Gastroesophageal sphincter (tissue), 4 donors: Measurements from ENCODE around the gene C19orf67. TPM values are rescaled to one million over a fixed set of nuclear protein-coding genes. Genes with fewer than 3 reads are reported as not detected.
"Not testable (repeated sequence)": the region's sequence is repeated elsewhere in the genome, so short reads cannot be mapped to it uniquely, and the experiment has no call there.

Experiments
- ATAC-seq: fragments of 150-250 bp; one replicate; pipeline ENCODE4 v1.9.1; 2016; ENCODE audit warnings: mild to moderate bottlenecking, moderate library complexity
- H3K27ac ChIP-seq, 4 donors: fragments of 200-600 bp; sonication (generic) in 3 of 4; 1 replicate in 3 of 4; 2 replicates in 1 of 4; pipeline ENCODE4 v1.5.1; 2016 to 2019
- H3K27me3 ChIP-seq: fragments of 200-600 bp; sonication (generic); one replicate; pipeline ENCODE4 v1.5.1; 2019
- H3K36me3 ChIP-seq, 2 donors: fragments of 200-600 bp; sonication (generic); one replicate each; pipeline ENCODE4 v1.5.1; 2019; ENCODE audit warnings: control low read depth in 1 of 2
- H3K4me1 ChIP-seq, 3 donors: fragments of 200-600 bp; sonication (generic); 1 replicate in 2 of 3; 2 replicates in 1 of 3; pipeline ENCODE4 v1.5.1; 2016 to 2019; ENCODE audit warnings: control low read depth in 2 of 3
- H3K4me3 ChIP-seq, 2 donors: fragments of 200-600 bp; sonication (generic); one replicate each; pipeline ENCODE4 v1.5.1; 2019; ENCODE audit warnings: mild to moderate bottlenecking in 1 of 2, moderate library complexity in 1 of 2
- H3K9me3 ChIP-seq, 3 donors: fragments of 200-600 bp; sonication (generic); one replicate each; pipeline ENCODE4 v1.5.1; 2017 to 2019; ENCODE audit warnings: control low read depth in 2 of 3
- EP300 ChIP-seq: sonication (generic); formaldehyde crosslinking; IDR thresholded peaks from one replicate; pipeline ENCODE4 v1.6.1; 2017; ENCODE audit warnings: antibody characterized with exemption, mild to moderate bottlenecking
- POLR2A ChIP-seq, 2 donors: fragments of 450-650 bp; IDR thresholded peaks; one replicate each; pipeline ENCODE4 v1.6.1; 2017; ENCODE audit warnings: antibody characterized with exemption in 2 of 2, mild to moderate bottlenecking in 2 of 2, moderate library complexity in 1 of 2
- POLR2AphosphoS5 ChIP-seq: sonication (generic); formaldehyde crosslinking; IDR thresholded peaks from one replicate; pipeline ENCODE4 v1.6.1; 2017; ENCODE audit warnings: antibody characterized with exemption
- WGBS, 2 donors: methylation state at CpG; one replicate each; pipeline ENCODE4 v1.1.5; 2018; ENCODE audit warnings: low coverage in 1 of 2; 5-methylcytosine and 5-hydroxymethylcytosine counted together
- total RNA-seq, 4 donors: library from RNA; depleted of rRNA; stranded (reverse); fragments of >200 nt; gene quantifications; one replicate each; pipeline ENCODE4 v1.1.0, GENCODE V29; 2016
- TF ChIP-seq, protein P1 (sequence below), 4 experiments: fragments of 200-600 bp in 2 of 4; fragments of 450-650 bp in 2 of 4; sonication (generic) in 1 of 4; IDR thresholded peaks; one replicate each; pipeline ENCODE4 v1.5.1; 2017 to 2019; ENCODE audit warnings: antibody characterized with exemption in 4 of 4, mild to moderate bottlenecking in 2 of 4, moderate library complexity in 2 of 4

The C19orf67 gene
- total RNA-seq, 4 donors from 2014 or later, result not detected

DNA sequence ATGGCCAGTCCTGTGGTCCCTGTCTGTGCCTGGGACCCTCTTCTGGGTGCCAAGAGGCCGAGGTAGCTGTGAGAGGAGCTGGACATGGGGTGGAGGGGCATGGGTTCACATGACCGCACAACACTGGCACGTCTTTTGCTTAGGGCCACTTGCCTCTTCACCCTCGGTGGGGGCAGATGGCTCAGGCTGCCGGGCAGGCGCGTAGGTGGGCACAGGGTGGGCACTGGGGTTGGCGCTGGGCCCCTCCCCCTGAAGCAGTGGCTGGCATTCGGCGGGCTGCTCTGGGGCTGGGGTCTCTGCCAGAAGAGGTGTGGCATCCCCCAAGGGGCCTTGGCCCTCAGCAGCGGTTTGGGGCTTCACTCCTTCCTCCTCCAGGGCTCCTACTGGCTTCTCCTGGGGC lies 32.1 kb downstream of the C19orf67 start:
- TF ChIP-seq EP300 (no peak), POLR2AphosphoS5 (no peak), POLR2A (IDR thresholded peaks at IDR 0.05) (no peak)
- TF ChIP-seq, protein P1, sequence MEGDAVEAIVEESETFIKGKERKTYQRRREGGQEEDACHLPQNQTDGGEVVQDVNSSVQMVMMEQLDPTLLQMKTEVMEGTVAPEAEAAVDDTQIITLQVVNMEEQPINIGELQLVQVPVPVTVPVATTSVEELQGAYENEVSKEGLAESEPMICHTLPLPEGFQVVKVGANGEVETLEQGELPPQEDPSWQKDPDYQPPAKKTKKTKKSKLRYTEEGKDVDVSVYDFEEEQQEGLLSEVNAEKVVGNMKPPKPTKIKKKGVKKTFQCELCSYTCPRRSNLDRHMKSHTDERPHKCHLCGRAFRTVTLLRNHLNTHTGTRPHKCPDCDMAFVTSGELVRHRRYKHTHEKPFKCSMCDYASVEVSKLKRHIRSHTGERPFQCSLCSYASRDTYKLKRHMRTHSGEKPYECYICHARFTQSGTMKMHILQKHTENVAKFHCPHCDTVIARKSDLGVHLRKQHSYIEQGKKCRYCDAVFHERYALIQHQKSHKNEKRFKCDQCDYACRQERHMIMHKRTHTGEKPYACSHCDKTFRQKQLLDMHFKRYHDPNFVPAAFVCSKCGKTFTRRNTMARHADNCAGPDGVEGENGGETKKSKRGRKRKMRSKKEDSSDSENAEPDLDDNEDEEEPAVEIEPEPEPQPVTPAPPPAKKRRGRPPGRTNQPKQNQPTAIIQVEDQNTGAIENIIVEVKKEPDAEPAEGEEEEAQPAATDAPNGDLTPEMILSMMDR (IDR thresholded peaks at IDR 0.05), result no peak
- peaks cover 14% of the 10 kb centered on the region for H3K27me3 ChIP-seq
- peaks cover 0 to 7% of the 10 kb centered on the region in 2 donors for H3K36me3 ChIP-seq
- H3K27ac ChIP-seq, result no peak overlapping the region
- peaks cover 0 to 18% (median 10%) of the 10 kb centered on the region in 3 donors for H3K4me1 ChIP-seq
- 95% methylated on average over 3 of the region's 11 CpGs; no CpG with 5 or more reads in 1 of the 2 donors for WGBS, 2 donors
- no peak overlapping the region for H3K4me3 ChIP-seq
- no peak for ATAC-seq
- peaks cover 0 to 9% (median 0%) of the 10 kb centered on the region in 3 donors for H3K9me3 ChIP-seq

GRCh38 chr19:14053032-14053431 lies 32.6 kb downstream of the C19orf67 start:
- no peak for ATAC-seq
- Histone ChIP-seq H3K27me3 (peaks cover 10% of the 10 kb centered on the region), H3K4me1 (peaks cover 0 to 13% (median 8%) of the 10 kb centered on the region in 3 donors), H3K27ac (no peak overlapping the region), H3K36me3 (peaks cover 0 to 7% of the 10 kb centered on the region in 2 donors), H3K9me3 (peaks cover 0 to 9% (median 0%) of the 10 kb centered on the region in 3 donors), H3K4me3 (no peak overlapping the region)
- WGBS, 2 donors, result 67 to 91% methylated on average over 1 to 3 of the region's 3 CpGs
- TF ChIP-seq POLR2A (IDR thresholded peaks at IDR 0.05), result no peak
- TF ChIP-seq EP300, result no peak
- TF ChIP-seq, protein P1 (IDR thresholded peaks at IDR 0.05), result no peak
- TF ChIP-seq POLR2AphosphoS5, result no peak

DNA sequence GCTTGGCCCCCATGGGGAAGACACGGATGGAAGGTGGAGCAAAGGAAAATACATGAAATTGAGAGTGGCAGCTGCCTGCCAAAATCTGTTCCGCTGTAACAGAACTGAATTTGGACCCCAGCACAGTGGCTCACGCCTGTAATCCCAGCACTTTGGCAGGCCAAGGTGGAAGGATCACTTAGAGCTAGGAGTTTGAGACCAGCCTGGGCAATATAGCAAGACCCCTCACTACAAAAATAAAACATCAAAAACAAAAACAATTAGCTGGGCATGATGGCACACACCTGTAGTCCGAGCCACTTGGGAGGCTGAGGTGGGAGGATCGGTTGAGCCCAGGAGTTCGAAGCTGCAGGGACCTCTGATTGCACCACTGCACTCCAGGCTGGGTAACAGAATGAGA lies 33.1 kb downstream of the C19orf67 start:
- peaks cover 4% of the 10 kb centered on the region for H3K27me3 ChIP-seq
- 84 to 88% methylated on average over 3 to 6 of the region's 6 CpGs for WGBS, 2 donors
- ATAC-seq, result no peak
- H3K36me3 ChIP-seq, result peaks cover 0 to 7% of the 10 kb centered on the region in 2 donors
- TF ChIP-seq EP300 (no peak), POLR2A (IDR thresholded peaks at IDR 0.05) (no peak), POLR2AphosphoS5 (no peak)
- TF ChIP-seq, protein P1 (IDR thresholded peaks at IDR 0.05), result no peak
- no peak overlapping the region for H3K4me3 ChIP-seq
- peaks cover 0 to 7% (median 3%) of the 10 kb centered on the region in 3 donors for H3K4me1 ChIP-seq
- peaks cover 0 to 9% (median 0%) of the 10 kb centered on the region in 3 donors for H3K9me3 ChIP-seq
- H3K27ac ChIP-seq, result no peak overlapping the region

DNA sequence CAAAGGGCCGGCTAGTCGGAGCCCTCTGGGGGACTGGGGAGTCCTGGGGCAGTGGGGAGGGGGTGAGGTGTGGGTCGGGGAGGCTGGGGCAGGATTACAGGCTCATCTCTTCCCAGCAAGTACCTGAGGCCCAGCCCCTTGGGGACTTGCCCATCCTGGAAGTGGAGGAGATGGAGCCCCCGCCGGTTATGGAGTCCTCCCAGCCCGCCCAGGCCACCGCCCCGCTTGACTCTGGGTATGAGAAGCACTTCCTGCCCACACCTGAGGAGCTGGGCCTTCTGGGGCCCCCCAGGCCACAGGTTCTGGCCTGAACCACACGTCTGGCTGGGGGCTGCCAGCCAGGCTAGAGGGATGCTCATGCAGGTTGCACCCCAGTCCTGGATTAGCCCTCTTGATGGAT lies 33.6 kb downstream of the C19orf67 start:
- TF ChIP-seq, protein P1 (IDR thresholded peaks at IDR 0.05), result no peak
- WGBS, 2 donors, result no CpG with 5 or more reads among the region's 9 CpGs

DNA sequence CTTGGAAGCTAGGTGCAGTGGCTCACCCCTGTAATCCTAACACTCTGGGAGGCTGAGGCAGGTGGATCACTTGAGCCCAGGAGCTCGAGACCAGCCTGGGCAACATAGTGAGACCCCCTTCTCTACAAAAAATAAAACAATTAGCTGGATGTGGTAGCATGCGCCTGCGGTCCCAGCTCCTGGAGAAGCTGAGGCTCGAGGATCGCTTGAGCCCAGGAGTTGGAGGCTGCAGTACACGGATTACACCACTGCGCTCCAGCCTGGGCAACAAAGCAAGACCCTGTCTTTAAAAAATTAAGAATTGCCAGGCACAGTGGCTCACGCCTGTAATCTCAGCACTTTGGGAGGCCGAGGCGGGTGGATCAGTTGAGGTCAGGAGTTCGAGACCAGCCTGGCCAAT lies 34.6 kb downstream of the C19orf67 start:
- not testable (repeated sequence) for H3K4me3 ChIP-seq, ATAC-seq, H3K27ac ChIP-seq, H3K27me3 ChIP-seq, H3K36me3 ChIP-seq, H3K4me1 ChIP-seq, H3K9me3 ChIP-seq
- WGBS, 2 donors, result 98% methylated on average over 8 of the region's 11 CpGs; no CpG with 5 or more reads in 1 of the 2 donors

More for the DNA sequence above, 33.6 kb downstream of the C19orf67 start:
- Histone ChIP-seq H3K4me1 (peaks cover 0 to 2% (median 1%) of the 10 kb centered on the region in 3 donors), H3K9me3 (peaks cover 0 to 9% (median 0%) of the 10 kb centered on the region in 3 donors), H3K27me3 (peaks cover under 1% of the 10 kb centered on the region), H3K27ac (no peak overlapping the region), H3K4me3 (no peak overlapping the region), H3K36me3 (peaks cover 0 to 7% of the 10 kb centered on the region in 2 donors)
- ATAC-seq, result no peak
